HepG2 (cell line): Measurements from ENCODE around the gene PRSS2. TPM values are rescaled to one million over a fixed set of nuclear protein-coding genes. Genes with fewer than 3 reads are reported as not detected.

Source experiments
- ATAC-seq: fragments of 200-7000 bp; cut with Tn5 transposase; 3 replicates; pipeline ENCODE4 v1.9.1; 2020; ENCODE audit warnings: mild to moderate bottlenecking, moderate library complexity
- BruUV-seq: library from RNA; stranded (reverse); fragments of 400-500 nt; replicated peaks from 2 replicates; lab custom pipeline; 2021; lab: Mats Ljungman, UMichigan
- CTCF ChIA-PET: fragments of 300-600 bp; formaldehyde crosslinking; extraction: SDS; loops from one replicate; lab custom pipeline; 2021; ENCODE audit warnings: low total read pairs, inconsistent platforms, low intra/inter-chr PET ratio; lab: Yijun Ruan, JAX
- POLR2A ChIA-PET: fragments of 350-600 bp; sonication (Branson Sonifier 250); formaldehyde crosslinking; loops from one replicate; lab custom pipeline; 2020; ENCODE audit warnings: antibody characterized with exemption, inconsistent platforms; lab: Yijun Ruan, JAX
- DNase-seq: peaks from one replicate; pipeline ENCODE4 v3.0.0-alpha.2; 2015; ENCODE audit warnings: low spot score
- FAIRE-seq: peaks from 3 replicates; lab custom pipeline; 2011; peaks lifted over from hg19 to GRCh38; lab: Jason Lieb, UNC
- H2AFZ ChIP-seq: one replicate; pipeline ENCODE4 v1.6.1; 2011; ENCODE audit warnings: low read length, inconsistent platforms
- H3K27ac ChIP-seq: fragments of 300-600 bp; 3 replicates; pipeline ENCODE4 v1.8.0; 2011; ENCODE audit warnings: mixed run types, mild to moderate bottlenecking, mixed read lengths, low read length, inconsistent platforms; ENCODE audit not compliant: insufficient read depth; ENCODE audit errors: extremely low read length
- H3K27me3 ChIP-seq, 2 experiments: fragments of 200-600 bp in 1 of 2; 2 replicates in 1 of 2; 3 replicates in 1 of 2; pipeline versions ENCODE4 v1.6.0 to v1.8.0; 2011; ENCODE audit warnings: low read length in 2 of 2, mild to moderate bottlenecking in 2 of 2, moderate library complexity in 2 of 2, inconsistent platforms in 1 of 2; ENCODE audit not compliant: insufficient read depth in 2 of 2, control insufficient read depth in 1 of 2
- H3K36me3 ChIP-seq, 2 experiments: fragments of 200-600 bp in 1 of 2; replicated peaks in 1 of 2; 2 replicates in 1 of 2; 3 replicates in 1 of 2; pipeline versions ENCODE4 v1.5.1 to v1.8.0; 2011; ENCODE audit warnings: low read length in 2 of 2, inconsistent platforms in 1 of 2; ENCODE audit not compliant: insufficient read depth in 2 of 2, control insufficient read depth in 1 of 2
- H3K4me1 ChIP-seq: 2 replicates; pipeline ENCODE4 v1.5.1; 2012; ENCODE audit warnings: low read length, inconsistent platforms; ENCODE audit not compliant: insufficient read depth
- H3K4me2 ChIP-seq: 2 replicates; pipeline ENCODE4 v1.6.0; 2011; ENCODE audit warnings: low read depth, low read length, inconsistent platforms
- H3K4me3 ChIP-seq, 3 experiments: fragments of 200-600 bp in 1 of 3; sonication (generic), shearing (Covaris generic) in 1 of 3; replicated peaks in 1 of 3; 2 replicates each; pipeline ENCODE4 v1.5.1; 2011 to 2016; ENCODE audit warnings: low read length in 3 of 3, inconsistent platforms in 2 of 3, low read depth in 2 of 3, mild to moderate bottlenecking in 2 of 3, control low read depth in 1 of 3, mixed read lengths in 1 of 3; ENCODE audit not compliant: insufficient read depth in 1 of 3
- H3K79me2 ChIP-seq: one replicate; pipeline ENCODE4 v1.6.1; 2011; ENCODE audit warnings: low read length, inconsistent platforms; ENCODE audit not compliant: insufficient read depth
- H3K9ac ChIP-seq: 2 replicates; pipeline ENCODE4 v1.6.0; 2011; ENCODE audit warnings: mild to moderate bottlenecking, low read depth, low read length, inconsistent platforms; ENCODE audit not compliant: insufficient read depth
- H3K9me3 ChIP-seq: 2 replicates; pipeline ENCODE4 v1.5.1; 2012; ENCODE audit warnings: mild to moderate bottlenecking, low read length
- H4K20me1 ChIP-seq: 2 replicates; pipeline ENCODE4 v1.6.0; 2011; ENCODE audit warnings: inconsistent platforms, mild to moderate bottlenecking, low read length, moderate library complexity; ENCODE audit not compliant: insufficient read depth
- CEBPB ChIP-seq: IDR thresholded peaks from 2 replicates; pipeline ENCODE4 v1.6.1; 2011; ENCODE audit warnings: low read depth, low read length, improper control_type of control experiment, borderline replicate concordance
- KDM2A ChIP-seq: sonication (generic); formaldehyde crosslinking; IDR thresholded peaks from 2 replicates; pipeline ENCODE4 v1.4.0; 2020; ENCODE audit warnings: low read depth, missing genetic modification reagents, borderline replicate concordance
- PHF8 ChIP-seq: sonication (generic); formaldehyde crosslinking; IDR thresholded peaks from 2 replicates; pipeline ENCODE4 v1.5.0; 2020; ENCODE audit warnings: missing genetic modification reagents
- TRIM24 ChIP-seq: sonication (generic); formaldehyde crosslinking; IDR thresholded peaks from 2 replicates; pipeline ENCODE4 v1.8.0; 2022; ENCODE audit warnings: mild to moderate bottlenecking, missing genetic modification reagents
- ZKSCAN1 ChIP-seq: fragments of 150-350 bp; IDR thresholded peaks from 2 replicates; pipeline ENCODE4 v1.6.1; 2014; ENCODE audit warnings: low read length
- ZNF331 ChIP-seq: sonication (generic); formaldehyde crosslinking; IDR thresholded peaks from 2 replicates; pipeline ENCODE4 v1.4.0; 2020; ENCODE audit warnings: missing genetic modification reagents
- ZNF556 ChIP-seq: sonication (generic); formaldehyde crosslinking; IDR thresholded peaks from 2 replicates; pipeline ENCODE4 v1.4.0; 2020; ENCODE audit warnings: mild to moderate bottlenecking, missing genetic modification reagents, borderline replicate concordance
- ZNF629 ChIP-seq: sonication (generic); formaldehyde crosslinking; conservative IDR thresholded peaks from 2 replicates; pipeline ENCODE4 v1.5.0; 2020; ENCODE audit warnings: missing genetic modification reagents
- WGBS: methylation state at CpG from one replicate; pipeline ENCODE4 v1.1.6; 2017; ENCODE audit warnings: low lambda C conversion rate; 5-methylcytosine and 5-hydroxymethylcytosine counted together
- in situ Hi-C: cut with HindIII; loops from 2 replicates; pipeline ENCODE4 v1.10.0; 2017; ENCODE audit warnings: low pct_unique_long_range_greater_than_20kb; ENCODE audit not compliant: extremely low pct_ligation_motif_present
- intact Hi-C: fragments of 100-400 bp; cut with micrococcal nuclease; formaldehyde crosslinking; loops from one replicate; pipeline ENCODE4 v1.10.0; 2022; ENCODE audit not compliant: unreplicated experiment
- polyA plus RNA-seq, 8 experiments: library from polyadenylated mRNA; depleted of rRNA in 3 of 8; stranded (reverse) in 7 of 8; unstranded in 1 of 8; fragments of >200 nt; fragmentation: Illumina TruSeq in 4 of 8; extraction: Trizol in 4 of 8; gene quantifications; 2 replicates each; pipeline versions ENCODE4 v1.2.1 to v1.2.3, GENCODE V29; 2011 to 2016; ENCODE audit warnings: low read depth in 4 of 8, missing spikeins in 1 of 8, mixed read lengths in 1 of 8; ENCODE audit not compliant: insufficient read depth in 1 of 8
- total RNA-seq, 5 experiments: library from RNA; depleted of rRNA; stranded (reverse); fragments of >200 nt; fragmentation: Illumina TruSeq; extraction: Trizol; gene quantifications; 2 replicates each; pipeline ENCODE4 v1.2.3, GENCODE V29; 2016; ENCODE audit warnings: low read depth in 1 of 5
- TF ChIP-seq, protein P1 (sequence below): sonication (generic); formaldehyde crosslinking; IDR thresholded peaks from 2 replicates; pipeline ENCODE4 v1.8.0; 2022; ENCODE audit warnings: missing genetic modification reagents, low read depth, mild to moderate bottlenecking, borderline replicate concordance
- TF ChIP-seq, protein P2 (sequence below): sonication (generic); formaldehyde crosslinking; IDR thresholded peaks from 2 replicates; pipeline ENCODE4 v1.8.1; 2023; ENCODE audit warnings: missing genetic modification reagents, inconsistent platforms, borderline replicate concordance
- TF ChIP-seq, protein P3 (sequence below): sonication (generic); formaldehyde crosslinking; IDR thresholded peaks from 2 replicates; pipeline ENCODE4 v1.5.1; 2020; ENCODE audit warnings: mild to moderate bottlenecking, missing genetic modification reagents

PRSS2 gene
- total and polyA plus RNA-seq, 2 of the 13 experiments (the other 11 are each of a cell fraction or from before 2014, with no cell fraction given) = not detected

DNA sequence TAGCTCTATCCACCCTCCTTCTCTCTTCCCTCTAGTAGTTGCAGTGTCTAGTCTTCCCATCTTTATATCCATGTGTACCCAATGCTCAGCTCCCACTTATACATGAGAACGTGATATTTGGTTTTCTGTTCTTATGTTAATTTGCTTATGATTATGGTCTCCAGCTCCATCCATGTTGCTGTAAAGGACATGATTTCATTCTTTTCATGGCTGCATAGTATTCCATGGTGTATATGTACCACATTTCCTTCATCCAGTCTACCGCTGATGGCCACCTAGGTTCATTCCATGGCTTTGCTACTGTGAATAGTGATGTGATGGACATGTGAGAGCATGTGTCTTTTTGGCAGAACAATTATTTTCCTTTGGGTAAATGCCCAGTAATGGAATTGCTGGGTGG lies 6.5 kb downstream of the PRSS2 start:
- 19% methylated on average over 2 of the region's 2 CpGs for WGBS
- no peak overlapping the region for H3K9ac ChIP-seq
- DNase-seq (no peak), FAIRE-seq (no peak), ATAC-seq (no peak)
- in situ Hi-C loops (no loop called here), intact Hi-C loops (no loop called here)
- no peak overlapping the region for H2AFZ ChIP-seq
- no peaks in the 10 kb centered on the region for H3K36me3 ChIP-seq
- CTCF ChIA-PET = no interaction called here
- no peak overlapping the region for H3K4me3 ChIP-seq
- H3K27me3 ChIP-seq = peaks cover 0 to 4% of the 10 kb centered on the region in 2 experiments; a peak in 1 of 5 replicates
- no peaks in the 10 kb centered on the region for H3K9me3 ChIP-seq
- no peak overlapping the region for H3K4me2 ChIP-seq
- no peaks in the 10 kb centered on the region for H3K79me2 ChIP-seq
- no peaks in the 10 kb centered on the region for H4K20me1 ChIP-seq
- POLR2A ChIA-PET = no interaction called here
- TF ChIP-seq, protein P1, sequence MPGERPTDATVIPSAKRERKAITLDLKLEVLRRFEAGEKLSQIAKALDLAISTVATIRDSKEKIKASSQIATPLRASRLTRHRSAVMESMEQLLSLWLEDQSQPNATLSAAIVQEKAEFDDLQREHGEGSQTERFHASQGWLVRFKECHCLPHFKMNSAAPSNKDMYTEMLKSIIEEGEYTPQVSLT (CRISPR knock-in tag) = no peak
- TF ChIP-seq ZNF331 (CRISPR knock-in tag) = no peak
- no peak for TF ChIP-seq PHF8 (CRISPR knock-in tag)
- TF ChIP-seq, protein P2, sequence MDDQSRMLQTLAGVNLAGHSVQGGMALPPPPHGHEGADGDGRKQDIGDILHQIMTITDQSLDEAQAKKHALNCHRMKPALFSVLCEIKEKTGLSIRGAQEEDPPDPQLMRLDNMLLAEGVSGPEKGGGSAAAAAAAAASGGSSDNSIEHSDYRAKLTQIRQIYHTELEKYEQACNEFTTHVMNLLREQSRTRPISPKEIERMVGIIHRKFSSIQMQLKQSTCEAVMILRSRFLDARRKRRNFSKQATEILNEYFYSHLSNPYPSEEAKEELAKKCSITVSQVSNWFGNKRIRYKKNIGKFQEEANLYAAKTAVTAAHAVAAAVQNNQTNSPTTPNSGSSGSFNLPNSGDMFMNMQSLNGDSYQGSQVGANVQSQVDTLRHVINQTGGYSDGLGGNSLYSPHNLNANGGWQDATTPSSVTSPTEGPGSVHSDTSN (CRISPR knock-in tag) = no peak
- no peak for TF ChIP-seq CEBPB
- TF ChIP-seq, protein P3, sequence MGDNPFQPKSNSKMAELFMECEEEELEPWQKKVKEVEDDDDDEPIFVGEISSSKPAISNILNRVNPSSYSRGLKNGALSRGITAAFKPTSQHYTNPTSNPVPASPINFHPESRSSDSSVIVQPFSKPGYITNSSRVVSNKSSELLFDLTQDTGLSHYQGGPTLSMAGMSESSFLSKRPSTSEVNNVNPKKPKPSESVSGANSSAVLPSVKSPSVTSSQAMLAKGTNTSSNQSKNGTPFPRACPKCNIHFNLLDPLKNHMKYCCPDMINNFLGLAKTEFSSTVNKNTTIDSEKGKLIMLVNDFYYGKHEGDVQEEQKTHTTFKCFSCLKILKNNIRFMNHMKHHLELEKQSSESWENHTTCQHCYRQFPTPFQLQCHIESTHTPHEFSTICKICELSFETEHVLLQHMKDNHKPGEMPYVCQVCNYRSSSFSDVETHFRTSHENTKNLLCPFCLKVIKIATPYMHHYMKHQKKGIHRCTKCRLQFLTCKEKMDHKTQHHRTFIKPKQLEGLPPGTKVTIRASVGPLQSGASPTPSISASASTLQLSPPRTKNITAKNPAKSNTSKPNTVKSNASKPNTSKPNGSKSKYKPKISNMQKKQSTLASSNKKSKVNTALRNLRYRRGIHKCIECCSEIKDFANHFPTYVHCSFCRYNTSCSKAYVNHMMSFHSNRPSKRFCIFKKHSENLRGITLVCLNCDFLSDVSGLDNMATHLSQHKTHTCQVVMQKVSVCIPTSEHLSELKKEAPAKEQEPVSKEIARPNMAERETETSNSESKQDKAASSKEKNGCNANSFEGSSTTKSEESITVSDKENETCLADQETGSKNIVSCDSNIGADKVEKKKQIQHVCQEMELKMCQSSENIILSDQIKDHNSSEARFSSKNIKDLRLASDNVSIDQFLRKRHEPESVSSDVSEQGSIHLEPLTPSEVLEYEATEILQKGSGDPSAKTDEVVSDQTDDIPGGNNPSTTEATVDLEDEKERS = no peak
- no peak for TF ChIP-seq ZNF556 (CRISPR knock-in tag)
- no peak for TF ChIP-seq KDM2A
- TF ChIP-seq ZNF629 = no peak
- TF ChIP-seq TRIM24 (CRISPR knock-in tag) = no peak
- TF ChIP-seq ZKSCAN1 = no peak
- no peaks in the 10 kb centered on the region for H3K4me1 ChIP-seq
- no TSS peak for BruUV-seq
- no peak overlapping the region for H3K27ac ChIP-seq
